ENCODE results near the gene CLCA1.

DNA sequence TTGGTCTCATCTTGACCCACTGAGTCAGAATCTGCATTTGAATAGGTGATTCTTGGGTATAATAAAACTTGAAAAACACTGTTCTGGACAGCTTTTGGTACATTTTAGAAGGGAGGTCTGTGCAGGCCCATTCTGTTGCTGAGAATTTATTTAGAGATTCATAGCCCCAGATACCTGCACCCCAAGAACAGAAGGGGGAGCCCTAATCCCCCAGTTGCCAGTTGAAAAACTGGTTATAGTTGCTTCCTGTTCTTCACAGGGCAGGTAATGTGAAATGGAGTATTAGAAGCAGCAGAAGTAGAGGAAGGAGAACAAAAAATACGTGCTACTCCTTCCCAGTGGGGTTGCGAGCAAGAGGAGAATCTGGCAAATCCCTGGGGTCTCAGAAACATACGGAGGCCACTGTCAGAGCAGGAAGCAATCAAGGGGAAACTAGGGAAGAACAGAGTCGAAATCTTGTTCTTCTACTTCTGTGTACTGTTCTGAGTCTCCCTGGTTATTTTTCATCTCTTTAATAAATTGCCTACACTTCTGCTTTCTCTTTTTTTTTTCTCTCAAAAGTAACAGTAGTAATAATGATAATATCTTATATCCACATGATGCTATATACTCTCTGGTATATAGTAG is 49.3 kb upstream of the CLCA1 start:
- TF ChIP-seq, protein P1, sequence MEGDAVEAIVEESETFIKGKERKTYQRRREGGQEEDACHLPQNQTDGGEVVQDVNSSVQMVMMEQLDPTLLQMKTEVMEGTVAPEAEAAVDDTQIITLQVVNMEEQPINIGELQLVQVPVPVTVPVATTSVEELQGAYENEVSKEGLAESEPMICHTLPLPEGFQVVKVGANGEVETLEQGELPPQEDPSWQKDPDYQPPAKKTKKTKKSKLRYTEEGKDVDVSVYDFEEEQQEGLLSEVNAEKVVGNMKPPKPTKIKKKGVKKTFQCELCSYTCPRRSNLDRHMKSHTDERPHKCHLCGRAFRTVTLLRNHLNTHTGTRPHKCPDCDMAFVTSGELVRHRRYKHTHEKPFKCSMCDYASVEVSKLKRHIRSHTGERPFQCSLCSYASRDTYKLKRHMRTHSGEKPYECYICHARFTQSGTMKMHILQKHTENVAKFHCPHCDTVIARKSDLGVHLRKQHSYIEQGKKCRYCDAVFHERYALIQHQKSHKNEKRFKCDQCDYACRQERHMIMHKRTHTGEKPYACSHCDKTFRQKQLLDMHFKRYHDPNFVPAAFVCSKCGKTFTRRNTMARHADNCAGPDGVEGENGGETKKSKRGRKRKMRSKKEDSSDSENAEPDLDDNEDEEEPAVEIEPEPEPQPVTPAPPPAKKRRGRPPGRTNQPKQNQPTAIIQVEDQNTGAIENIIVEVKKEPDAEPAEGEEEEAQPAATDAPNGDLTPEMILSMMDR (IDR thresholded peaks at IDR 0.05; ENCODE audit: low read length) = peak; percentile 59
- no peak for TF ChIP-seq EZH2 (IDR thresholded peaks at IDR 0.05; ENCODE audit: borderline replicate concordance, low read length)

Measured in OCI-LY1 (cell line).